Activated CD8-positive, alpha-beta memory T cell treated with anti-CD3 and anti-CD28 coated beads for 36 hours (primary cell): ENCODE measurements around the gene KSR2. TPM values are rescaled to one million over a fixed set of nuclear protein-coding genes. Genes with fewer than 3 reads are reported as not detected.

ENCODE experiments used
- CTCF ChIA-PET: fragments of 350-600 bp; sonication (Branson Sonifier 250); formaldehyde crosslinking; loops from one replicate; lab custom pipeline; 2021; ENCODE audit warnings: antibody characterized with exemption; lab: Charles Lee
- POLR2A ChIA-PET: fragments of 350-600 bp; sonication (Branson Sonifier 250); formaldehyde crosslinking; loops from one replicate; lab custom pipeline; 2021; ENCODE audit warnings: antibody characterized with exemption; lab: Charles Lee
- total RNA-seq, 2 experiments: library from RNA; stranded (reverse); gene quantifications; one replicate each; pipeline ENCODE4 v1.2.3, GENCODE V29; 2021

KSR2 gene
- total RNA-seq, 2 experiments from 2014 or later = 0.02 TPM; not detected in 1

DNA sequence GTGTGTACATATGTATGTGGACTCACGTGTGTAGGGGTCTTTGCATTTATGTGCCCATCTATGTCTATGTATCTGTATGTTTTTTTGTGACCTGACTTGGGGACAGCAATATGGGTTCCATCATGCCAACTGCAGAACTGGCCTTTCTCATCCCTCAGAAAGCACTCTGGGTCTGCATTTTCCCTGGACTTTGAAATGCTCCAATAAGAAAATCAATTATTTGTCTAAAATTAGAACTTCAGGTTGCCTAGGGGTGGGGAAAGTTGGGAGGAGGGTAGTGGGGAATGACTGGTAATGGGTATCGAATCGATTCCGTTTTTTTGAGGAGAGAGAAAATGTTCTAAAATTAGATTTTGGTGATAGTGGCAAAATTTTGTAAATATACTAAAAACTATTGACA, 466.6 kb downstream of the KSR2 start:
- ChIA-PET POLR2A (no interaction called here), CTCF (no interaction called here)

DNA sequence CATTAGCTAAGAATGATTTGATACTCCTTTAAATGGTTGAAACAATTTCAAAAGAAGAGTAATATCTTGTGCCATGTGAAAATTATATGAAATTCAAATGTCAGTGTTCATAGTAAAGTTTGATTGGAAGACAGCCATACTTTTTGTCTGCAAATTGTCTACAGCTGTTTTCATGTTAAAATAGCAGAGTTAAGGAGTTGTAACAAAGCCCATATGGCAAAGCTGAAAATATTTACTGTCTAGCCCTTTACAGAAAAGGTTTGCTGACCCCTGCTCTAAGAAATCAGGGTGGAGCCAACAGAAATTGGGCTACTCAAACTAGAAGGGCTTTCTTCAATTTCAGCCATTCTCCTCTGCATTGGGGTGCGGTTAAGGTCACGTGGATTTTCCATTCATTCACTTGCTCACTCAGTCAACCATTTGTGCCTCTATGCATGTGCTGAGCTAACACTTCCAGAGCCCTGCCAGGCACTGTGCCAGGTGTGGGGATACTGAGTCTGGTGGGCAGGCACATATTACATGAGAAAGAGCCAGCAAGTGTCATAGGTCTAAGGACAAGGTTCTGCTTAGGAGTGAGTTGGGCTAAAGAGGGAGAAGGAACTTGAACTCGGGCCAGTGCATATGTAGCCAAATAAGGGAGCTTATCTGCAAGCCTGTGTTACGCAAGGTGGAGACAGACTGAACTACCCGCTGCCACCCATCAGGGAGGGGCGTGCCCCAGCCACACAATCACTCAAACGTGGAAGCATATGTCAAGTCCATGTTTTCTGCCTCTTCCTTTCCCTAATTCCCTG, 467.5 kb downstream of the KSR2 start:
- POLR2A ChIA-PET = no interaction called here
- CTCF ChIA-PET = no interaction called here

DNA sequence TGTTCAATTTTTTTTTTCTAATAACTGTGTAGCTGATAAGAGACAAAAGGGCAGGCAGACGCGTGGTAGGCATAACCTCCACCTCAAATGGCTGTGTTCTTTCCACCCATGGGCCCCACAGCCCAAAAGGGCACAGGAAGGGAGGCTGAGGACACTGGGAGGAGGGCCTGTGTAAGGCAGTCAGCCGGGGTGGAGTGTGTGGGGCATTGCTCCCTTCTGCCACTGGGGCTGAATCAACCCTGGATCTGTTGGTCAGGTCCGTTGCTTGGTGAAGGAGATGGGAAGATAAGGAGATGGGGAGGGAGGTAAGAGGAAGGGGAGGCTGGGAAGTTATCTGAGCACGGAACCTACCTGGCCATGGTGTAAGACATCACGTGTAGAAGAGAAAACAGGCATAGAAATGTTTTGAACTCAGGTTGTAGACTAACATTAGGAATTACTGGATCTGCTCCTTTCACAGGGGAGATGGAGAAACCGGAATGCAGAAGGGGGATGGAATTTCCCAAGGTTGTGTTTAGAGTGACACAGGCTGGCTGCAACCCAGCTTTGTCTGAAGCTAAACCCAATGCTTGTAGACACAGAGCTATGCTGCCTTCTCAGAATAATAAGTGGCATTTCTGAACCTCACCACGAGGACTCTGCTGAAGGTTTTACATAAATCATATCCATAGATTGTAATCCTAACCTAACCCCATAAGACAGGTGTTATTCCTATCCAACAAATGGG, 468.9 kb downstream of the KSR2 start:
- CTCF ChIA-PET = no interaction called here
- POLR2A ChIA-PET = no interaction called here

DNA sequence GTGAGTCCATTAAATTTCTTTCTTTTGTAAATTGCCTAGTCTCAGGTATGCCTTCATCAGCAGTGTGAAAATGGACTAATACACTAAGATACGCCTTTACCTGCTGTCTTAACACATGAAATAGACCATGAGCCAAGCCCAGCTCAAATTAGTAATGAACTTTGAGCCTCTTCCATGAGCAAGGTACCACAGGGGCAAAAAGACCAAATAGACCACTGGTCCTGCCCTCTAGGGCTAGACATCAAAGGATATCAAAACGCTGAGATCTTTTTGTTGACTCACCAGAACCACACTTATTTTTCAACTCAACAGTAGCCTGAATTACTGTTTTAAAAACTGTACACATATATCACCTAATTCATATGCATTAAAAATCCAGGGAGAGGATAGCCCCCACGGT, 469.9 kb downstream of the KSR2 start:
- CTCF ChIA-PET = no interaction called here
- POLR2A ChIA-PET = no interaction called here

DNA sequence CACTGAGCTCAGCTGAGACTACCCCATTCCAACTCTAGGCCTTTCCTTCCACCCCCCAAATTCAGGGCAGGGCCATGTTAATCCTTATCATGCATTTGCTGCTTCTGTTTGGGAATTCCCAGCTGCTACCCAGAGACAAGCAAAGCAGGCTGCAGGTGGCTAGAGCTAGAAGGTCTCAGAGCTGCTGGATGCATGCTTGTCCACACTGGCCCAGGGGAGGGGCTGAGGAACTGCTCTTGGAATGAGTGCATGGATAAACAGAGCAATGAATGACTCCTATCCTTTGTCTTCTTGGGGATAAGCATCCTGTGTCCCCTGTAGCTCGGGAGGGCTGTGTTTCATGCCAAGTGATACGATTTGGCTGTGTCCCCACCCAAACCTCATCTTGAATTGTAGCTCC, 470.5 kb downstream of the KSR2 start:
- POLR2A ChIA-PET = no interaction called here
- CTCF ChIA-PET = no interaction called here

DNA sequence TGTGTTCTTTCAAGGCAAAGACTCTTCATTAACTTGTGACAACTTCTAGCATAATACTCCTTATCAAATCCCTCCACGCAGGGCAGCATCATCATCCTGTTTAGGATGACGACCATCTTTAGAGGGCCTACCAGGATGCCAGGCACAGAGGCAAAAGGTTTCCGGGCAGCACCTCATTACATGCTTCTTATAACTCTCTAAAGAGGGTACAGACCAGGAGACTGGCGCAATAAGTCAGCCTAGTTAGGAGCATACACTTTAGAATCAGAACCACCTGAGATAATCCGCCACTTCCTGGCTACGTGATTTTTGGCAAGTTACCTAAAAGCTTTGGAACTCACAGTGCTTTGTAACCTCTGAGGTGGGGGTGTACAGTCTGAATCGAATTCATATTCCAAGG, 471.4 kb downstream of the KSR2 start:
- CTCF ChIA-PET = no interaction called here
- POLR2A ChIA-PET = no interaction called here

DNA sequence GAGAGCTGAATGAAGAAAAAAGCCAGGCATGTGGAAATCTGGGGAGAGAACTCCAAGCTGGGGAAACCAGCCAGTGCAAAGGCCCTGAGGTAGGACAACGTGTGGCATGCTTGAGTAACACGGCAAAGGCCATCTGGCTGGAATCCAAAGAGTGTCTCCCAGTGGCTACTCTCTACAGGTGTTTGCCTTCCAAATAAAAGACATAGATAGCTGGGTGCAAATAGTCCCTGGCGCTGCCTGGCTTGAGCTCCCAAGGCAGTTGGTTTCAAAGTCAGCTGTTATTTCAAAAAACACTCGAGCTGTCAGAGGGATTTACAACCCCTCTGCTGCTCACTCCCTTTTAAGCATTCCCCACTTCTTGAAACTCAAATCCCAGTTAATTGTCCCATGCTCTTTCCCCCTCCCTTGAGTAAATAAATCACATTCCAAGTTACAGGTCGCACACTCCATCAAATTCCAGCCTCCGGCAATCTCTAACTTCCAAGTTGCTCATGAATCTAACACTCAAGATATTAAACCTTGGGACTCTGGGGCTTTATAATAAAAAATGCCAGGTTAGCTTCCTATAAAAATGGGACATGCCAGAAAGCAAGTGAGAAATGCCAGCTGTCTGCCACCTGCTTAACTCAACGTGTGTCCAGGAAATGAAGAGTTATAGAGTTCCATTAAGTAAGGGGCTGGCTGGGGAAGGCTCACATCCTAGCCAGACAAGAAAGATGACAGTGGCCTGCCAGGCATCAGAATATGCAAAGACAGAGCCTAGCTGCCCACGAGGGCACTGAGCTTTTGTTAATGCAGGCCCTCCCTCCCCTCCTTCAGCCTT, 473.7 kb downstream of the KSR2 start:
- ChIA-PET CTCF (no interaction called here), POLR2A (no interaction called here)

DNA sequence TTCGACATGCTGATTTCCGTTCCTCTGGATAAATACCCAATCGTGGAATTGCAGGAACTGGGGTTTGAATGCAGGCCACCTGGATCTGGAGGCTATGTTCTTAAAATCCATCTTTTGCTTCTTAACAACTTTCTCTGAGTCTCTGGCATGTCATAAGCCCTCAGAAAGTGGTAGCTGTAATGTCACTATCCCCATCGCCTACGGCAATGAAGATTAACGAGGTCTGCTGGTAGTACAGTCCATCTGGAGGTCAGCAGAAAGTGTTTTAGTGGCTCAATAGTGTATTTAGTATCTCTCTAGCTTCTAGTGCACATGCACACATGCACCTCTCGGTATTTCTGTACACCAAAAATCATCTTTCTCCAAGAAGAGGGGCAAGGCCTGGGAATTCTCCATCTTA, 477.1 kb downstream of the KSR2 start:
- ChIA-PET CTCF (no interaction called here), POLR2A (no interaction called here)

DNA sequence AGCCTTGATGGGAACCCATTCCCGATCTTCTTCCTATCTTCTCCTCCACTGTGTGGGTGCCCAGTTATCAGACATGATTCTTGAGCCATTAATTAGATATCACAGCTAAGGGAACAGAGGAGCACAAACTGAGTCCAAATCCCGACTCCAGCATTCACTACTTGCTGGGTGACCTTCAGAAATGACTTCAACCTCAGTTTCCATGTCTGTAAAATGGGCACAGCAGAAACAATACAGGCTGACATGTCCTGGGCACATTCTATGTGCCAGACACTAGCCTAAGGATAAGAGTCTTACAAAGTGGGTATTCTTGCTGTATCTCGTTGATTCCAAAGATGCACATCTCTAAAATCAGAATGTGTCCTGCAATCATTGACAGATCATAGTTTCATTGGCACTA, 478.7 kb downstream of the KSR2 start:
- POLR2A ChIA-PET = no interaction called here

DNA sequence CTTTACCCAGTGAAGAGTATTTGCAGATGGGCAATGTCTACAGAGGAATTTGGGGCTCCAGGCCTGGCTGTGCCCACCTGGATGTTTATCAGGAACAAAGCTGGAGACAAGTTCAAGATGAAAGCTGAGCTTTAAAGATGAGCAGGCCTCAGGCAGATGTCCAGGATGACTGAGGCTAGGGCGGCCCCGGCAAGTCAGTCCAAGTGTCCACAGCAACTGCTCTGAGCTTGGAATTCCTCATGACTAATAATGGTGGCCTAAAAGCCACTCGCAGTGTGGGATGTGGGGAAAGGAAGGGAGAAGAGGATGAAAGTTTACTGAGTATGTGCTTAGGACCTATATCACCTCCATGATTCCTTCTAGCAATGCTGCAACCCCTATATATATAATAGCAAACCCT, 479.1 kb downstream of the KSR2 start:
- CTCF ChIA-PET = no interaction called here
- POLR2A ChIA-PET = no interaction called here

More for the DNA sequence above, 478.7 kb downstream of the KSR2 start:
- CTCF ChIA-PET = no interaction called here

DNA sequence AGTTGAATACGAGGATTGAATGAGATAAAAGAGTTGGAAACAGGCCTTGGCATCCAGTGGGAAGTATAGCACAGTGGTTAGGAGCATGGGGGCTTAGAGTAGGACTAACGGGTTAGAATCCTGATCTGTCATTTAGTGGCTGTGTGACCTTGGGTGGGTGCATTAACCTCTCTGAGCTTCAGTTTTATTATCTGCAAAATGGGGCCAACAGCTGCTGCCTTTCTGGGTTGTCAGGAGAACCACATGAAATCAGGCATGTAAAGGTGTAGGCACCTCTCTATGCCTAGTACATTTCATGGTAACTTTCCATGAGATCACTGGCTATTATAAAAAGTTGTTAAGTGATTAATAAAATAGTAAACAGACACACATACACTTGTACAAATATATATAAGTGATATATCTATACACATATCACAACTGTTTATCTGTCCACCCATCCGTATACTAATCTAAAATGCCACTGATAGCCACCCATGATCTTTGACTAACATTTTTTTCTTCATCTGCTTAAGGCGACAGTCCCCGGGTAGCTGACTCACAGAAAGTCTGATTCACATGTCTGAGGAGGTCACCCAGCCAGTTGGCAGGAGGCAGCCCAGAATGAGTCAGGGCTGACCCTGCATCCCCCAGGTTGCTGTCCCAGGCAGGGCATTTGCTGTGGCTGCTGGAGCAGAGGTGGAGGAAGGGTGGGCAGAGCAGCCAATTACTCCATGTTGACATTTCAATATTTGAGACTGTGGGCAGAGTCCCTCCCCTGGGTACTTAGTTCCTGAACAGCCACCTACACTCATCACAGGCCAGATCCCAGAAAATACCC, 481.7 kb downstream of the KSR2 start:
- ChIA-PET POLR2A (no interaction called here), CTCF (no interaction called here)

DNA sequence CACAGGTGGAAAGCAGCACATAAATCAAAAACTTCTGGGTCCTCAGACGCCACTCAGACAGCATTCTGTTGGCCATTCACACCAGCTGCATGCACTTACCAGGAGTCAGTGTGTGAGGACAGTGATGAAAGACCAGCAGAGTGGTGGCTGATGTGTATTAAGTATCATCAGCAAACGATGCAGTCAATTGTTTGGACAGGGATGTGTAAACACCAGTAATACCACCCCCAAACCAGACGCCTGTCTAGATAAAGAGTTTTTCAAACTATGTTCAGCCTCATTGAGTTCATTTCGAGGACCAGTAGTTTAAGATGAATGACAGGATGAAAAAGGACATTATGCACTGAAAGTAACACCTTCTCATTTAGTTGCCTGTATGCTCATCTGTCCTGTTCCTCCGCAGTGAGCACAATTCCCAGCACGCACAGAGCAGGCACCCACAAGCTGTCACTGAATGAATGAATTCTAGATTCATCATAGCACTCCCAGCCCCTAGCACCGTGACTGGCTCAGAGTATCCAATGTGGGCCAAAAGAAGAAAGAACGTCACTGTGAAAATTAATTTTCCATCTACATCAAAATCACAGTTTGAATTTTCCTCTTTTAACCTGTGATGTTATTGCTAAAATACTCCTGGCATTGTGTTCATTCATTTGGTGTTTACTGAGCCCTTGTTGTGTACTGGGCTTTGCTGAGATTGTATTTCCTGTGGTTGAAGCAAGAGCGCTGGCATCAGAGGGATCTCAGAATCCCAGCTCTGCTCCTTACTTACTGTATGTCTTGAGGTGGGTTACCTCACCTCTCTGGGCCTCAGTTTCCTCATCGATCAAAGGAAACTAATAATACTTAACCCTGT, 482.6 kb downstream of the KSR2 start:
- POLR2A ChIA-PET = no interaction called here
- CTCF ChIA-PET = no interaction called here

DNA sequence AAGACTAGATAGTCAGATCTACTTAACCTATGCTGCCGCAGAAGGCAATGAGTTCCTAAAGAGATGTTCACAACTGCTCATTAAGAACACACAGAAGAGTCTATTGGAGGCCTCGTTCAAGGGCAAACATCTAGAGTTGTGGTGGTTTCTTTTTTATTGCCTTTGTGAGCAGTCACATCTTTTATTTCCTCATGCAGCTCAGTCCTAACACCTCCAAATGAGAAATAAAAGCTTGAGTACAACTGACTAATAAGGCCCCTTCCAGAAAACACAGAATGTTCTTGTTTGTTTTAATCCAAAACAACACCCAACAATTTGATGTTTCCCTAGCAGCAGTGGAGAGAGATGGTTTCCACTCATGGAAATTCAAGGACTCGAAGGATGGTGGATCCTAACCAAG, 483.9 kb downstream of the KSR2 start:
- ChIA-PET CTCF (no interaction called here), POLR2A (no interaction called here)

DNA sequence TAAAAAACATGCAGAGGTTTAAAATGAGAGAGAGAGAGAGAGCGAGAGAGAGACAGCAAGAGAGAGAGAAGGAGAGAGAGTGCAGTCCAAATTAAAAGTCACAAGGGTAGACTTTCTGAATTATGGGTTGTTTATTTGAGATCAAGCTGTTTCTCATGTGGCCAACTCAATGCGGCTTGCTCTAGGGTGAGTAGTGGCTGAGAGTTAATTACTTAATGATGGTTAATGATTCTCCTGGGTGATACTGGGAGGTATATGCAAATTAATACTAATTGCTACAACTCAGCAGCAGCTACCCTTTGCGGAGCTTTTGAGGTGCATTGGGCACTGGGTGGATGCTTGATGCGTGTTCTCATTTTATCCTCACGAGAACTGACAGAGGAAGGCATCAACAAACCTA, 485.3 kb downstream of the KSR2 start:
- POLR2A ChIA-PET = no interaction called here
- CTCF ChIA-PET = no interaction called here

DNA sequence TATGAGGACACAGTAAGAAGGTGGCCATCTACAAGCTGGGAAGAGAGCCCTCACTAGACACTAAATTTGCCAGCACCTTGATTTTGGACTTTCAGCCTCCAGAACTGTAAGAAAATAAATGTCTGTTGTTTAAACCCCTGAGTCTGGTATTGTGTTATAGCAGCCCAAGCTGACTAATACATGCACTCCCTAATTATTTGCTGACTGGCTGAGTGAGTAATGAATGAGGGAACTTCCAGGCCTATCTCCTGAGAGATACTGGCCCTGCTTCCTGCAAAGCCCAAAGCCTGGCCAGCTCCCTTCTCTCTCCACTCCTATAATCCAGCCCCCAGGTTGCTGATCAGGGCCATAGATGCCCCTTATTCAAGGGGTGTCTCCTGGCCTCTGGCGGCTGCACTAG, 487.3 kb downstream of the KSR2 start:
- POLR2A ChIA-PET = no interaction called here
- CTCF ChIA-PET = no interaction called here

DNA sequence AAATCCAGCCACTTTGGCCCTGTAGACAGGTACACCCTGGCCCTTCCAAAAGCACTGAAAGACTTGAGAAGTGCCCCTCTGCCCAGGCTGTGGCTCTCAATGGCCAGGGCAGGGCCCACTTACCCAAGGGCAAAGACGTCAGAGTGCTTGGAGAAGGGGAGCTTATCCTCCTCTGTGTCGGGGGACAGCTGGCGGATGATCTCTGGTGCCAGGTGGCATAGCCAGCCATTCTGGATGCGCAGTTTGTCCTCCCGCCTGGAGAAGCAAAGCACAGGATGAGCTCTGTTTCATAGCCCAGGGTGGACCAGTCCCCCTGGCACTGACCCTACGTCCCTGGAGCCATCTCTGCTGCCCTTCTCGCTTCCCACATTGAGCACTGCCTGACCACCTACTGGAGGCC, 492.4 kb downstream of the KSR2 start:
- CTCF ChIA-PET = no interaction called here

DNA sequence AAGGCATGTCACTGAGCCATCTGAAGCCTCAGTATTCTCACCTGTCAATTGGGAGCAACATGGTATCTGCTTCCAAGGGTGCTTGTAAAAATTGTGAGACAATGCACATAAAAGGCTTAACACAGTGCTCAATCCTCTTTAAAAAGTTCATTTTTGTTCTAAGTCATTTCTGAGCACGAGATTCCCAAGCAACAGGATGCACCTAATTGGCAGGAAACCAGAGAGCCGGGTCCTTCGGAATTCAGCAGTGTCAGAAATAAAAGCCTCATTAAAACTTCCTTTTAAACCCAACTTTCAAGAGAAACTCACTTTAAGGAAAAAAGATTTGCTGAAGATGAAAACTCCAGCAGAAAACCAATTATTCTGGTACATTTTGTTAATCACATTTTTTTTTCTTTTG, 494.9 kb downstream of the KSR2 start:
- ChIA-PET CTCF (no interaction called here), POLR2A (no interaction called here)

More for the DNA sequence above, 492.4 kb downstream of the KSR2 start:
- POLR2A ChIA-PET = no interaction called here

DNA sequence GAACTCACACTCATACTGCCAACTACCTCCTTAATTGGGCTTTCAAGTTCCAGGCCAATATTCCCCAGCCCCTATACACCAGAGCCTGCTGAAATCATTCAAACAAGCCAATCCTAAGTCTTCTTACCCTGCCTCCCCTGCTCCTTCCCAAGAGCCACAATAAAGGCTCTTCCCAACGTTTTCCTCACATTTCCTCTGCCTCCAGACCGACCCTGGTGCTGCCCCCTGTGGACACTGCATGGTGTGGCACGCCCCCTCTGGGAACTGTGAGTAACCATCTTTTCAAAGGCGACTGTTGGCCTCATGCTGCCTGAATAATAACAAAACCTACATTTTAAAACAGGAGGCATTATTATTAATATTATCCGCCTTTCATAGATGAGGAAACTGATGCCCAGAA, 495.8 kb downstream of the KSR2 start:
- CTCF ChIA-PET = no interaction called here
- POLR2A ChIA-PET = no interaction called here

DNA sequence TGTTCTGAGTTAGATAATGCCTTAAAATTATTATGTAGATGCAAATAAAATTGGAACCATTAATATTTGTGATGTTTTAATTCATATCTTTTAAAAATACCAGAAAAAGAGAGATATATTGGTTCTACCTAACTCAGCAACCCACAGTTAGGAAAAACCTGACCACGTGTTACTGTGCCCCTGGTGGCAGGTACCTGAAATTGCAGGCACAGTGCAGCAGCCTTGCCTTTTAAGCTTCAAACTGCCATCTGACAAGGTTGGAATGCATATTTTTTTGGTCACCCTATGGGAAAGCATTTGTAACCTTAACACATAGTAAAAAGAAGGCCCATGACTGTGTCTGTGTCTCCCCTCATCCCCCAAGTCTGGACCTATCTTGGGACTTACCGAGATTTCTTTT, 498.0 kb downstream of the KSR2 start:
- POLR2A ChIA-PET = no interaction called here
- CTCF ChIA-PET = no interaction called here
